Measurements from ENCODE around the gene PCDH17.

DNA sequence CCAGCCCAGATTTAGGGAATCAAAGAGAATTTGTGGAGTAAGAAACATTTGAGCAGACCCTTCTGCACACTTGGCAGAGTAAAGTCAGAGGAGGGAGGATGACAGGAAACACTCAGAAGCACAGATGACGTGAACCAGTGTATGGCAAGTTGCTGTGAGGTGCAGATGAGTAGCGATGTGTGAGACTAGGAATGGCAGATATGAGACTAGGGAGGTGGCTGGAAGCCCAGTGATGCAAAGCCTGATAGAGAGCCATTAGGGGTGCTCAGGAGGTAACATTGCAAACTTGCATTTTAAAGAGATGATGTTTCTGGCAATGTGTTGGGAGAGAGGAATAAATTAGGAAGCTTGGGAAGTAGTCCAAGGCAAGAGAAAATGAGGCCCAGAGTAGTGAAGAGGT lies 44.0 kb downstream of the PCDH17 start:
- TF ChIP-seq TCF12 (IDR thresholded peaks at IDR 0.05; ENCODE audit: low read depth), result no peak
- TF ChIP-seq, protein P1, sequence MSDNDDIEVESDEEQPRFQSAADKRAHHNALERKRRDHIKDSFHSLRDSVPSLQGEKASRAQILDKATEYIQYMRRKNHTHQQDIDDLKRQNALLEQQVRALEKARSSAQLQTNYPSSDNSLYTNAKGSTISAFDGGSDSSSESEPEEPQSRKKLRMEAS (IDR thresholded peaks at IDR 0.05), result no peak
- no peak for TF ChIP-seq CEBPB (IDR thresholded peaks at IDR 0.05)
- TF ChIP-seq CREB1 (IDR thresholded peaks at IDR 0.05; ENCODE audit: low read depth), result no peak
- no peak for TF ChIP-seq EP300 (IDR thresholded peaks at IDR 0.05; ENCODE audit: borderline replicate concordance)
